K562 (cell line): ENCODE data around the gene SMARCB1. TPM values are rescaled to one million over a fixed set of nuclear protein-coding genes. Genes with fewer than 3 reads are reported as not detected.

Experiments used
- ATAC-seq: fragments of 200-7000 bp; cut with Tn5 transposase; 3 replicates; pipeline ENCODE4 v1.9.1; 2020; ENCODE audit warnings: moderate library complexity
- BruUV-seq: library from RNA; stranded (reverse); fragments of 400-500 nt; replicated peaks from 2 replicates; lab custom pipeline; 2021; lab: Mats Ljungman, UMichigan
- CTCF ChIA-PET: fragments of 300-600 bp; formaldehyde crosslinking; extraction: SDS; loops from one replicate; lab custom pipeline; 2021; ENCODE audit warnings: low intra/inter-chr PET ratio; lab: Yijun Ruan, JAX
- POLR2A ChIA-PET: fragments of 300-600, 350-650 bp; sonication (Branson Sonifier 250); formaldehyde crosslinking; extraction: SDS; loops from one replicate; lab custom pipeline; 2021; ENCODE audit warnings: antibody characterized with exemption, inconsistent platforms; lab: Yijun Ruan, JAX
- DNase-seq, 4 experiments: peaks; one replicate each; pipeline versions ENCODE4 v3.0.0 to v3.0.0-alpha.2; 2011 to 2018; ENCODE audit warnings: low spot score in 3 of 4, mixed read lengths in 3 of 4; ENCODE audit errors: extremely low read depth in 1 of 4
- FAIRE-seq: peaks from 2 replicates; lab custom pipeline; 2011; peaks lifted over from hg19 to GRCh38; lab: Jason Lieb, UNC
- H2AFZ ChIP-seq: 2 replicates; pipeline ENCODE4 v1.6.0; 2011; ENCODE audit warnings: low read depth, low read length, control low read depth, inconsistent platforms
- H3K27ac ChIP-seq: fragments of 200-600 bp; 3 replicates; pipeline ENCODE4 v1.8.0; 2011; ENCODE audit warnings: low read depth, mild to moderate bottlenecking, control low read depth, inconsistent platforms, low read length, moderate library complexity, mixed read lengths; ENCODE audit errors: extremely low read depth
- H3K27me3 ChIP-seq, 2 experiments: fragments of 300-600 bp in 1 of 2; 2 replicates in 1 of 2; 3 replicates in 1 of 2; pipeline versions ENCODE4 v1.6.0 to v1.8.0; 2011; ENCODE audit warnings: inconsistent platforms in 2 of 2, low read length in 2 of 2, mild to moderate bottlenecking in 1 of 2, mixed read lengths in 1 of 2, moderate library complexity in 1 of 2; ENCODE audit not compliant: control insufficient read depth in 2 of 2, insufficient read depth in 2 of 2
- H3K36me3 ChIP-seq: fragments of 300-600 bp; 3 replicates; pipeline ENCODE4 v1.8.0; 2011; ENCODE audit warnings: mild to moderate bottlenecking, low read length, inconsistent platforms; ENCODE audit not compliant: control insufficient read depth, insufficient read depth
- H3K4me1 ChIP-seq, 2 experiments: fragments of 200-600 bp in 1 of 2; replicated peaks in 1 of 2; 2 replicates in 1 of 2; 3 replicates in 1 of 2; pipeline versions ENCODE4 v1.5.1 to v1.8.0; 2011; ENCODE audit warnings: inconsistent platforms in 2 of 2, low read length in 2 of 2, mild to moderate bottlenecking in 1 of 2, mixed read lengths in 1 of 2, moderate library complexity in 1 of 2; ENCODE audit not compliant: control insufficient read depth in 2 of 2, insufficient read depth in 2 of 2
- H3K4me2 ChIP-seq: 2 replicates; pipeline ENCODE4 v1.6.1; 2011; ENCODE audit warnings: low read length, control low read depth, inconsistent platforms, mixed read lengths; ENCODE audit not compliant: insufficient read depth
- H3K4me3 ChIP-seq: fragments of 200-600 bp; sonication (generic), shearing (Covaris generic); 2 replicates; pipeline ENCODE4 v1.5.1; 2016; ENCODE audit warnings: control low read depth, inconsistent platforms
- H3K79me2 ChIP-seq: fragments of 200-600 bp; 3 replicates; pipeline ENCODE4 v1.8.0; 2011; ENCODE audit warnings: low read length, inconsistent platforms; ENCODE audit not compliant: control insufficient read depth, insufficient read depth
- H3K9ac ChIP-seq, 2 experiments: 2 replicates each; pipeline versions ENCODE4 v1.6.0 to v1.6.1; 2011; ENCODE audit warnings: low read depth in 2 of 2, low read length in 2 of 2, control low read depth in 1 of 2, inconsistent platforms in 1 of 2, mild to moderate bottlenecking in 1 of 2, mixed read lengths in 1 of 2; ENCODE audit not compliant: insufficient read depth in 1 of 2
- H3K9me1 ChIP-seq: one replicate; pipeline ENCODE4 v1.6.0; 2011; ENCODE audit warnings: inconsistent platforms, mild to moderate bottlenecking, low read length, moderate library complexity; ENCODE audit not compliant: control insufficient read depth, insufficient read depth
- H3K9me3 ChIP-seq: replicated peaks from 2 replicates; pipeline ENCODE4 v1.5.1; 2011; ENCODE audit warnings: low read depth, low read length, inconsistent platforms; ENCODE audit not compliant: control insufficient read depth, insufficient read depth
- H4K20me1 ChIP-seq: replicated peaks from 2 replicates; pipeline ENCODE4 v1.6.1; 2011; ENCODE audit warnings: low read length, inconsistent platforms, mixed read lengths; ENCODE audit not compliant: control insufficient read depth, insufficient read depth
- BCOR ChIP-seq: fragments of 450-650 bp; IDR thresholded peaks from 2 replicates; pipeline ENCODE4 v1.6.1; 2016
- MCM7 ChIP-seq, 2 experiments: fragments of 450-650 bp; IDR thresholded peaks; 2 replicates each; pipeline ENCODE4 v1.6.1; 2016 to 2018
- PATZ1 ChIP-seq: fragments of 250-450 bp; sonication (Bioruptor Pico); IDR thresholded peaks from 2 replicates; pipeline ENCODE4 v1.5.0; 2020; ENCODE audit warnings: mild to moderate bottlenecking, borderline replicate concordance
- TCF7 ChIP-seq: sonication (generic); IDR thresholded peaks from 2 replicates; pipeline ENCODE4 v1.6.1; 2016; ENCODE audit warnings: antibody characterized with exemption, borderline replicate concordance
- ZC3H8 ChIP-seq: fragments of 450-650 bp; IDR thresholded peaks from 2 replicates; pipeline ENCODE4 v1.6.1; 2017
- ZNF311 ChIP-seq: fragments of 250-450 bp; sonication (Bioruptor Pico); IDR thresholded peaks from 2 replicates; pipeline ENCODE4 v1.4.0; 2020; ENCODE audit warnings: mild to moderate bottlenecking, moderate library complexity
- ZNF830 ChIP-seq: fragments of 250-450 bp; sonication (Bioruptor Pico); IDR thresholded peaks from 2 replicates; pipeline ENCODE4 v1.5.0; 2021; ENCODE audit warnings: mild to moderate bottlenecking
- WGBS: fragments of 100-300 bp; shearing (Covaris generic); methylation state at CpG from one replicate; pipeline ENCODE4 v1.1.6; 2016; ENCODE audit warnings: low coverage, mixed read lengths; ENCODE audit not compliant: insufficient coverage; ENCODE audit errors: missing lambda C conversion rate; 5-methylcytosine and 5-hydroxymethylcytosine counted together
- in situ Hi-C: fragments of 300-500 bp; cut with MboI; formaldehyde crosslinking; loops from 4 replicates; pipeline ENCODE4 v1.15.0; 2018; ENCODE audit warnings: inconsistent platforms, mixed read lengths
- intact Hi-C: fragments of 100-400 bp; cut with micrococcal nuclease; formaldehyde crosslinking; loops from 2 replicates; pipeline ENCODE4 v1.14.2; 2022
- polyA plus RNA-seq, 8 experiments: library from polyadenylated mRNA; depleted of rRNA in 4 of 8; stranded (reverse) in 5 of 8; unstranded in 3 of 8; fragments of >200 nt; fragmentation: Nextera tagmentation in 2 of 8; fragmentation: Illumina TruSeq in 1 of 8; extraction: Ambion mirVana in 2 of 8; extraction: Trizol in 1 of 8; gene quantifications; 2 replicates each; pipeline versions ENCODE4 v1.2.1 to v1.2.3, GENCODE V29; 2011 to 2014; ENCODE audit warnings: inconsistent platforms in 1 of 8, missing spikeins in 1 of 8
- total RNA-seq, 7 experiments: library from RNA; depleted of rRNA in 6 of 7; stranded (reverse); fragments of >200 nt in 6 of 7; fragmentation: Illumina TruSeq in 2 of 7; extraction: Trizol in 2 of 7; gene quantifications; 2 replicates each; pipeline versions ENCODE4 v1.2.1 to v1.2.3, GENCODE V29; 2011 to 2021; ENCODE audit warnings: low replicate concordance in 1 of 7

SMARCB1 gene
- total and polyA plus RNA-seq, 9 of the 15 experiments (the other 6 are each of a cell fraction or from before 2014, with no cell fraction given) = 1.2 to 113 (median 65.4) TPM

GRCh38 chr22:23780146-23780748, 6.5 kb upstream of the SMARCB1 start:
- in situ Hi-C loops = no loop called here
- Histone ChIP-seq H3K4me1 (peaks cover 0 to 22% of the 10 kb centered on the region in 2 experiments; a peak in 2 of 5 replicates), H3K9ac (0 out of 4 replicates have a peak overlapping the region, but pooled peaks of 1 of the 2 experiments have one; percentile 36), H3K9me3 (no peaks in the 10 kb centered on the region), H3K79me2 (no peaks in the 10 kb centered on the region), H3K4me3 (no peak overlapping the region), H4K20me1 (no peaks in the 10 kb centered on the region), H2AFZ (no peak overlapping the region), H3K27me3 (no peaks in the 10 kb centered on the region), H3K4me2 (no peak overlapping the region), H3K9me1 (no peaks in the 10 kb centered on the region), H3K27ac (no peak overlapping the region), H3K36me3 (no peaks in the 10 kb centered on the region)
- DNase-seq (no peak), ATAC-seq (no peak), FAIRE-seq (no peak)
- BruUV-seq = no TSS peak
- 38% methylated on average over 14 of the region's 20 CpGs for WGBS
- intact Hi-C loops = no loop called here
- POLR2A ChIA-PET = interaction anchor here (0.6 kb wide), 1 partner anchor 16 kb away, joined by 3 read pairs; no protein-coding TSS in a partner anchor
- CTCF ChIA-PET = no interaction called here
- no peak for TF ChIP-seq ZC3H8
- TF ChIP-seq PATZ1 (CRISPR knock-in tag) = no peak
- TF ChIP-seq ZNF830 (CRISPR knock-in tag) = no peak
- TF ChIP-seq ZNF311 = no peak
- TF ChIP-seq MCM7 (IDR thresholded peaks at IDR 0.05) = no peak
- TF ChIP-seq TCF7 = no peak
- no peak for TF ChIP-seq BCOR
